GM23338 (cell line): ENCODE results near the gene ANKRD22. TPM values are rescaled to one million over a fixed set of nuclear protein-coding genes. Genes with fewer than 3 reads are reported as not detected.

Experiments used
- ATAC-seq: fragments of 200-7000 bp; cut with Tn5 transposase; 3 replicates; pipeline ENCODE4 v1.9.1; 2020
- DNase-seq: peaks from one replicate; pipeline ENCODE4 v3.0.0-alpha.2; 2015; ENCODE audit warnings: low spot score
- H2AFZ ChIP-seq: fragments of 200-600 bp; sonication (generic); 2 replicates; pipeline ENCODE4 v1.8.0; 2016; ENCODE audit warnings: antibody characterized with exemption, mild to moderate bottlenecking, moderate library complexity
- H3F3A ChIP-seq: fragments of 200-600 bp; sonication (generic); replicated peaks from 2 replicates; pipeline ENCODE4 v1.8.0; 2017; ENCODE audit warnings: antibody characterized with exemption, mixed run types, low read depth
- H3K27ac ChIP-seq: fragments of 200-600 bp; sonication (generic); 2 replicates; pipeline ENCODE4 v1.6.1; 2016; ENCODE audit warnings: low read depth
- H3K27me3 ChIP-seq: fragments of 200-600 bp; sonication (generic); 2 replicates; pipeline ENCODE4 v1.8.0; 2016; ENCODE audit warnings: mild to moderate bottlenecking, mixed run types, moderate library complexity; ENCODE audit not compliant: insufficient read depth
- H3K36me3 ChIP-seq: fragments of 200-600 bp; sonication (generic); 2 replicates; pipeline ENCODE4 v1.8.0; 2016; ENCODE audit warnings: mild to moderate bottlenecking; ENCODE audit not compliant: insufficient read depth
- H3K4me1 ChIP-seq: fragments of 200-600 bp; sonication (generic); 2 replicates; pipeline ENCODE4 v1.8.0; 2016; ENCODE audit warnings: mild to moderate bottlenecking, moderate library complexity; ENCODE audit not compliant: insufficient read depth
- H3K4me2 ChIP-seq: fragments of 200-600 bp; sonication (generic); 2 replicates; pipeline ENCODE4 v1.7.1; 2017; ENCODE audit warnings: mixed run types
- H3K4me3 ChIP-seq: fragments of 200-600 bp; sonication (generic); 2 replicates; pipeline ENCODE4 v1.6.1; 2016; ENCODE audit warnings: mixed run types
- H3K79me2 ChIP-seq: fragments of 200-600 bp; sonication (generic); replicated peaks from 2 replicates; pipeline ENCODE4 v1.8.0; 2017; ENCODE audit warnings: mild to moderate bottlenecking; ENCODE audit not compliant: insufficient read depth
- H3K9me2 ChIP-seq: fragments of 200-600 bp; sonication (generic); 2 replicates; pipeline ENCODE4 v1.8.0; 2017; ENCODE audit not compliant: insufficient read depth
- H4K20me1 ChIP-seq: fragments of 200-600 bp; sonication (generic); replicated peaks from 2 replicates; pipeline ENCODE4 v1.8.0; 2017; ENCODE audit warnings: mild to moderate bottlenecking; ENCODE audit not compliant: insufficient read depth
- H3K27ac Mint-ChIP-seq: 2 replicates; pipeline ENCODE4 v1.8.0; 2020; ENCODE audit warnings: inconsistent platforms, mild to moderate bottlenecking, moderate library complexity, mixed read lengths
- H3K27me3 Mint-ChIP-seq: 3 replicates; pipeline ENCODE4 v1.8.0; 2022; ENCODE audit warnings: low read depth, mild to moderate bottlenecking, moderate library complexity, mixed read lengths, inconsistent platforms; ENCODE audit not compliant: insufficient read depth, poor library complexity
- H3K36me3 Mint-ChIP-seq: 3 replicates; pipeline ENCODE4 v1.8.0; 2021; ENCODE audit warnings: low read depth, mild to moderate bottlenecking, inconsistent platforms, moderate library complexity, mixed read lengths
- H3K4me1 Mint-ChIP-seq: 3 replicates; pipeline ENCODE4 v1.8.0; 2020; ENCODE audit warnings: mild to moderate bottlenecking, inconsistent platforms, mixed read lengths
- H3K4me3 Mint-ChIP-seq: 3 replicates; pipeline ENCODE4 v1.8.0; 2021; ENCODE audit warnings: moderate library complexity, mild to moderate bottlenecking, inconsistent platforms, mixed read lengths
- H3K9me3 Mint-ChIP-seq: 3 replicates; pipeline ENCODE4 v1.8.0; 2020; ENCODE audit warnings: moderate library complexity, mild to moderate bottlenecking, inconsistent platforms, mixed read lengths
- JUNB ChIP-seq: IDR thresholded peaks from one replicate; pipeline ENCODE4 v1.6.1; 2016; ENCODE audit warnings: antibody characterized with exemption; ENCODE audit not compliant: unreplicated experiment
- NANOG ChIP-seq: IDR thresholded peaks from 2 replicates; pipeline ENCODE4 v1.6.1; 2016; ENCODE audit warnings: antibody characterized with exemption, borderline replicate concordance
- POLR2AphosphoS5 ChIP-seq: IDR thresholded peaks from 2 replicates; pipeline ENCODE4 v1.6.1; 2016; ENCODE audit warnings: antibody characterized with exemption, low read depth
- REST ChIP-seq: IDR thresholded peaks from one replicate; pipeline ENCODE4 v1.6.1; 2018; ENCODE audit warnings: antibody characterized with exemption; ENCODE audit not compliant: unreplicated experiment
- STAT1 ChIP-seq: IDR thresholded peaks from one replicate; pipeline ENCODE4 v1.6.1; 2016; ENCODE audit warnings: antibody characterized with exemption; ENCODE audit not compliant: unreplicated experiment
- ZNF114 ChIP-seq: fragments of 250-450 bp; sonication (Bioruptor Pico); IDR thresholded peaks from 2 replicates; pipeline ENCODE4 v1.5.0; 2020; ENCODE audit warnings: mild to moderate bottlenecking, moderate library complexity
- polyA plus RNA-seq: library from polyadenylated mRNA; unstranded; fragments of >200 nt; fragmentation: Nextera tagmentation; extraction: Ambion mirVana; gene quantifications from 2 replicates; pipeline ENCODE4 v1.2.1, GENCODE V29; 2016
- total RNA-seq: library from RNA; depleted of rRNA; stranded (reverse); fragments of >200 nt; shearing (Covaris generic); gene quantifications from 2 replicates; pipeline ENCODE4 v1.2.3, GENCODE V29; 2014
- TF ChIP-seq, protein P1 (sequence below), 2 experiments: fragments of 200-600 bp in 1 of 2; sonication (generic) in 1 of 2; conservative IDR thresholded peaks; 2 replicates each; pipeline versions ENCODE4 v1.5.1 to v1.6.1; 2016 to 2017; ENCODE audit warnings: antibody characterized with exemption in 2 of 2, low read depth in 2 of 2, mild to moderate bottlenecking in 2 of 2, moderate library complexity in 1 of 2
- TF ChIP-seq, protein P2 (sequence below): fragments of 250-450 bp; sonication (Bioruptor Pico); IDR thresholded peaks from 2 replicates; pipeline ENCODE4 v1.5.0; 2020; ENCODE audit warnings: mild to moderate bottlenecking, moderate library complexity

Gene ANKRD22
- total and polyA plus RNA-seq, 2 experiments from 2014 or later, result not detected

DNA sequence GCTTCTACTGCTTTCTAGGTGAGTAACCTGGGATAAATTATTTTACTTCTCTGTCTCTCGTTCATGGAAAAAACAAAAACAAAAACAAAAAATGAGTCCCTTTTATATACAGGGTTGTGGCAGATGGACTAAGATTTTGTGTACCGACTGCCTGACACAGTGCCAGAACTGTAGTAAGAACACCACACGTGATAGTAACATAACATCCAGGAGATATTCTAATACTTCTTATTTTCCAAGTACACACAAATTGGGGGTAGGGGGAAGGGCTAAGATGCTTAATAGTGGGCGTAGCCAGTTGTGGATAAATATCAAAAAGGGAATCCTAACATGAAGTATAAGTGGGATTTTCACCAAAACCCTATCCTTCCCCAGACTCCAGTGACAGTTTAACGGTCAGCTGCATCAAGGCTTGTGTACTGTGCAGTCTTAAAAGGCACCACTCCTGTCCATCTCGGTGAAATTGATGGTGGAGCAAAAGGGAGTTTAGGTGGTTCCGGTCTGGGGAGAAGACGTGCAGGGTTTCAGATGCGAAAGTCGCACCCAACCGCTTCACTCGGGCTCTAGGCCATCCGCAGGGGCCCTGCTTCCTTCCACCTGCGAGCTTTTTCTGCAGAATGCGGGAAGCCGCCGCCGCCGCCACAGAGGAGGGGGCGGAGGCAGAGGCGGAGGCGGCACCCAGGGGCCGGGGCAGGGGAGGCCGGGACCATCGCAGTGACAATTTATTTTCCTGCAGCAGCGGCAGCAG lies 28.1 kb upstream of the ANKRD22 start, which contains the start of gene STAMBPL1 (continued):
- TF ChIP-seq, protein P1, sequence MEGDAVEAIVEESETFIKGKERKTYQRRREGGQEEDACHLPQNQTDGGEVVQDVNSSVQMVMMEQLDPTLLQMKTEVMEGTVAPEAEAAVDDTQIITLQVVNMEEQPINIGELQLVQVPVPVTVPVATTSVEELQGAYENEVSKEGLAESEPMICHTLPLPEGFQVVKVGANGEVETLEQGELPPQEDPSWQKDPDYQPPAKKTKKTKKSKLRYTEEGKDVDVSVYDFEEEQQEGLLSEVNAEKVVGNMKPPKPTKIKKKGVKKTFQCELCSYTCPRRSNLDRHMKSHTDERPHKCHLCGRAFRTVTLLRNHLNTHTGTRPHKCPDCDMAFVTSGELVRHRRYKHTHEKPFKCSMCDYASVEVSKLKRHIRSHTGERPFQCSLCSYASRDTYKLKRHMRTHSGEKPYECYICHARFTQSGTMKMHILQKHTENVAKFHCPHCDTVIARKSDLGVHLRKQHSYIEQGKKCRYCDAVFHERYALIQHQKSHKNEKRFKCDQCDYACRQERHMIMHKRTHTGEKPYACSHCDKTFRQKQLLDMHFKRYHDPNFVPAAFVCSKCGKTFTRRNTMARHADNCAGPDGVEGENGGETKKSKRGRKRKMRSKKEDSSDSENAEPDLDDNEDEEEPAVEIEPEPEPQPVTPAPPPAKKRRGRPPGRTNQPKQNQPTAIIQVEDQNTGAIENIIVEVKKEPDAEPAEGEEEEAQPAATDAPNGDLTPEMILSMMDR (conservative IDR thresholded peaks at IDR 0.05; ENCODE audit: low read depth in 2 of 2), result no peak
- TF ChIP-seq JUNB (no peak), POLR2AphosphoS5 (no peak), STAT1 (no peak), ZNF114 (no peak), NANOG (no peak)
- TF ChIP-seq, protein P2, sequence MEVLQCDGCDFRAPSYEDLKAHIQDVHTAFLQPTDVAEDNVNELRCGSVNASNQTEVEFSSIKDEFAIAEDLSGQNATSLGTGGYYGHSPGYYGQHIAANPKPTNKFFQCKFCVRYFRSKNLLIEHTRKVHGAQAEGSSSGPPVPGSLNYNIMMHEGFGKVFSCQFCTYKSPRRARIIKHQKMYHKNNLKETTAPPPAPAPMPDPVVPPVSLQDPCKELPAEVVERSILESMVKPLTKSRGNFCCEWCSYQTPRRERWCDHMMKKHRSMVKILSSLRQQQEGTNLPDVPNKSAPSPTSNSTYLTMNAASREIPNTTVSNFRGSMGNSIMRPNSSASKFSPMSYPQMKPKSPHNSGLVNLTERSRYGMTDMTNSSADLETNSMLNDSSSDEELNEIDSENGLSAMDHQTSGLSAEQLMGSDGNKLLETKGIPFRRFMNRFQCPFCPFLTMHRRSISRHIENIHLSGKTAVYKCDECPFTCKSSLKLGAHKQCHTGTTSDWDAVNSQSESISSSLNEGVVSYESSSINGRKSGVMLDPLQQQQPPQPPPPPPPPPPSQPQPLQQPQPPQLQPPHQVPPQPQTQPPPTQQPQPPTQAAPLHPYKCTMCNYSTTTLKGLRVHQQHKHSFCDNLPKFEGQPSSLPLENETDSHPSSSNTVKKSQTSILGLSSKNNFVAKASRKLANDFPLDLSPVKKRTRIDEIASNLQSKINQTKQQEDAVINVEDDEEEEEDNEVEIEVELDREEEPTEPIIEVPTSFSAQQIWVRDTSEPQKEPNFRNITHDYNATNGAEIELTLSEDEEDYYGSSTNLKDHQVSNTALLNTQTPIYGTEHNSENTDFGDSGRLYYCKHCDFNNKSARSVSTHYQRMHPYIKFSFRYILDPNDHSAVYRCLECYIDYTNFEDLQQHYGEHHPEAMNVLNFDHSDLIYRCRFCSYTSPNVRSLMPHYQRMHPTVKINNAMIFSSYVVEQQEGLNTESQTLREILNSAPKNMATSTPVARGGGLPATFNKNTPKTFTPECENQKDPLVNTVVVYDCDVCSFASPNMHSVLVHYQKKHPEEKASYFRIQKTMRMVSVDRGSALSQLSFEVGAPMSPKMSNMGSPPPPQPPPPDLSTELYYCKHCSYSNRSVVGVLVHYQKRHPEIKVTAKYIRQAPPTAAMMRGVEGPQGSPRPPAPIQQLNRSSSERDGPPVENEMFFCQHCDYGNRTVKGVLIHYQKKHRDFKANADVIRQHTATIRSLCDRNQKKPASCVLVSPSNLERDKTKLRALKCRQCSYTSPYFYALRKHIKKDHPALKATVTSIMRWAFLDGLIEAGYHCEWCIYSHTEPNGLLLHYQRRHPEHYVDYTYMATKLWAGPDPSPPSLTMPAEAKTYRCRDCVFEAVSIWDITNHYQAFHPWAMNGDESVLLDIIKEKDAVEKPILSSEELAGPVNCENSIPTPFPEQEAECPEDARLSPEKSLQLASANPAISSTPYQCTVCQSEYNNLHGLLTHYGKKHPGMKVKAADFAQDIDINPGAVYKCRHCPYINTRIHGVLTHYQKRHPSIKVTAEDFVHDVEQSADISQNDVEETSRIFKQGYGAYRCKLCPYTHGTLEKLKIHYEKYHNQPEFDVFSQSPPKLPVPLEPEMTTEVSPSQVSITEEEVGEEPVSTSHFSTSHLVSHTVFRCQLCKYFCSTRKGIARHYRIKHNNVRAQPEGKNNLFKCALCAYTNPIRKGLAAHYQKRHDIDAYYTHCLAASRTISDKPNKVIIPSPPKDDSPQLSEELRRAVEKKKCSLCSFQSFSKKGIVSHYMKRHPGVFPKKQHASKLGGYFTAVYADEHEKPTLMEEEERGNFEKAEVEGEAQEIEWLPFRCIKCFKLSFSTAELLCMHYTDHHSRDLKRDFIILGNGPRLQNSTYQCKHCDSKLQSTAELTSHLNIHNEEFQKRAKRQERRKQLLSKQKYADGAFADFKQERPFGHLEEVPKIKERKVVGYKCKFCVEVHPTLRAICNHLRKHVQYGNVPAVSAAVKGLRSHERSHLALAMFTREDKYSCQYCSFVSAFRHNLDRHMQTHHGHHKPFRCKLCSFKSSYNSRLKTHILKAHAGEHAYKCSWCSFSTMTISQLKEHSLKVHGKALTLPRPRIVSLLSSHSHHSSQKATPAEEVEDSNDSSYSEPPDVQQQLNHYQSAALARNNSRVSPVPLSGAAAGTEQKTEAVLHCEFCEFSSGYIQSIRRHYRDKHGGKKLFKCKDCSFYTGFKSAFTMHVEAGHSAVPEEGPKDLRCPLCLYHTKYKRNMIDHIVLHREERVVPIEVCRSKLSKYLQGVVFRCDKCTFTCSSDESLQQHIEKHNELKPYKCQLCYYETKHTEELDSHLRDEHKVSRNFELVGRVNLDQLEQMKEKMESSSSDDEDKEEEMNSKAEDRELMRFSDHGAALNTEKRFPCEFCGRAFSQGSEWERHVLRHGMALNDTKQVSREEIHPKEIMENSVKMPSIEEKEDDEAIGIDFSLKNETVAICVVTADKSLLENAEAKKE (CRISPR knock-in tag), result no peak

DNA sequence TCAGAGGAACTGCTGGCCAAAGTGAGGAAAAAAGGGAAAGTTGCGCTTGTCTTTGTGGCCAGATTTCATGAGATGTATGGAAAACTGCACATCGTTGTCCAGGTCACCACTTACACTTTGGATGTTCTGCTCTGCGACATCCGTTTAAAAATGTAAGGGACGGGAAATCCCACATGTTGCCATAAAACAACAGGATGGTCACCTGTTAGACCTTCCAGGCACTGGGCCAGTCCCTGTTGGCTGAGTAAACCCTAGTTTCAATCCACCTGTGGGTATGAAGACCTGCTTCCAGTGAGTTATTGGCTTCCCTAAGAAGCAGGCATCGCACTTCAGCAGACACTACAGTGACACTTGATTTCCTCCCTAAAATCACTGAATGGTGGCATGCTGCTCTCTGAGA lies 25.7 kb upstream of the ANKRD22 start:
- H3K4me2 ChIP-seq, result no peak overlapping the region
- H3K27me3 ChIP-seq, result peaks cover 13% of the 10 kb centered on the region
- H3K9me2 ChIP-seq, result no peaks in the 10 kb centered on the region
- Mint-ChIP-seq H3K9me3 (no peaks in the 10 kb centered on the region), H3K4me3 (no peak overlapping the region), H3K27me3 (peaks cover 8% of the 10 kb centered on the region), H3K4me1 (peaks cover 35% of the 10 kb centered on the region), H3K36me3 (no peaks in the 10 kb centered on the region), H3K27ac (no peak overlapping the region)
- H3K79me2 ChIP-seq, result no peaks in the 10 kb centered on the region
- H3K27ac ChIP-seq, result no peak overlapping the region
- no peak for ATAC-seq
- H3K4me1 ChIP-seq, result peaks cover 31% of the 10 kb centered on the region
- H3K4me3 ChIP-seq, result no peak overlapping the region
- H3F3A ChIP-seq, result peaks cover 5% of the 10 kb centered on the region
- H4K20me1 ChIP-seq, result no peaks in the 10 kb centered on the region
- no peak for DNase-seq
- no peaks in the 10 kb centered on the region for H3K36me3 ChIP-seq
- H2AFZ ChIP-seq, result no peak overlapping the region
- TF ChIP-seq REST, result no peak
